GM21447 (cell line): ENCODE results near the gene HCRTR1.

Source experiments
- ATAC-seq: cut with Tn5 transposase; IDR thresholded peaks from one replicate; pipeline ENCODE4 v1.9.1; 2021; ENCODE audit not compliant: unreplicated experiment

Gene HCRTR1

DNA sequence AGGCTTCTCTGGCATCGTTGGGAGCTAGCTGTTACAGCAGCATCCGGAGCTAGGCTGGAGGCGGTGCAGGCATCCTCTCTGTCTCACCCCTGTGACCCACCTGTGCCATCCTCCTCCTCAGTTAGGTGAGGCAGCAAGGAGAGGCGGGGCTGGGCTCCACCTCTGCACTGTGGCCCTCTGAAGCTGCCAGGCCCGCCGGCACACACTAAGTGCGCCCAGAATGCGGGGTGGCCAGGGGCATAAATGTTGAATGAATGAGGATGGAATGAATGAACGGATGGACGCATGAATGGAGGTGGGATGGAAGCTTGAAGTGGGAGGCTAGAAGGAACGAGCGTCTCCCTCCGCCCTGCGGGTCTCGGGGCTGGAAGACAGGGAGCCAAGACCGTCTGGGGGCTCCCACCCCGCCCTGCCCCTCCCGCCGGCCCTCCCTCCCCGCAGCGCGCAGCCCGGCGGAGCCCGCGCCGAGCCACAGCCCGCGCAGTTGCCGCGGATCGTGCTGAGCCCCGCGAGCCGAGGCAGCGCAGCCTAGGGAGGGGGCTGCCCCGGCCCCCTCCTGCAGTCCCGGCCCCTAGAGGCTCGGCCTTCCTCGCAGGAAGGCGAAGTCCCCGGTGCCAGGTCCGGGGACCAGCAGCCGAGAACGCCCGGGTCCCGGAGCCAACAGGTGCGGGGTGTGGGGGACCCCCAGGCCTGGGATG is at the start of gene HCRTR1:
Gene HCRTR1, plus strand, starts transcription at position 472 of the 698 bp plus-strand sequence. CDS start 1,504 bp downstream, outside the sequence.
- ATAC-seq: no peak

DNA sequence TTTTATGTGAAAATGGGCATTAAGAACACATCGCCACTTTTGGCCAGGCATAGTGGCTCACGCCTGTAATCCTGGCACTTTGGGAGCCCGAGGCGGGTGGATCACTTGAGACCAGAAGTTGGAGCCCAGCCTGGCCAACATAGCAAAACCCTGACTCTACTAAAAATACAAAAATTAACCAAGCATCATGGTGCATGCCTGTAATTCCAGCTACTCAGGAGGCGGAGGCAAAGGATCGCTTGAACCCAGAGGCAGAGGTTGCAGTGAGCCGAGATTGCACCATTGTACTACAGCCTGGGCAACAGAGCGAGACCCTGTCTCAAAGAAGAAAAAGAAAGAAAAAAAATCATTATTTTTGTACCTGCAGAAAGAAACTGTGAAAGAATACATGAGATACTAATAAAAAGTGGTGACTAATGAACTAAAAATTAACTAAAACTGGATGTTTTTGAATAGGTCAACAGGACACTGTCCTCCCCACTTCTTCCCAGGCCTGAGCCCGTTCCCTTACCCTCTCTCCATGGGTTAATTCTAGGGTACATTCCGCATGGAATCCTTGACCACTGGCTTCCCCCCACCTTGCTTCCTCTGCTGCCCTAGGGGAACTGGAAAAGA is 49.4 kb upstream of the HCRTR1 start:
- no peak for ATAC-seq

DNA sequence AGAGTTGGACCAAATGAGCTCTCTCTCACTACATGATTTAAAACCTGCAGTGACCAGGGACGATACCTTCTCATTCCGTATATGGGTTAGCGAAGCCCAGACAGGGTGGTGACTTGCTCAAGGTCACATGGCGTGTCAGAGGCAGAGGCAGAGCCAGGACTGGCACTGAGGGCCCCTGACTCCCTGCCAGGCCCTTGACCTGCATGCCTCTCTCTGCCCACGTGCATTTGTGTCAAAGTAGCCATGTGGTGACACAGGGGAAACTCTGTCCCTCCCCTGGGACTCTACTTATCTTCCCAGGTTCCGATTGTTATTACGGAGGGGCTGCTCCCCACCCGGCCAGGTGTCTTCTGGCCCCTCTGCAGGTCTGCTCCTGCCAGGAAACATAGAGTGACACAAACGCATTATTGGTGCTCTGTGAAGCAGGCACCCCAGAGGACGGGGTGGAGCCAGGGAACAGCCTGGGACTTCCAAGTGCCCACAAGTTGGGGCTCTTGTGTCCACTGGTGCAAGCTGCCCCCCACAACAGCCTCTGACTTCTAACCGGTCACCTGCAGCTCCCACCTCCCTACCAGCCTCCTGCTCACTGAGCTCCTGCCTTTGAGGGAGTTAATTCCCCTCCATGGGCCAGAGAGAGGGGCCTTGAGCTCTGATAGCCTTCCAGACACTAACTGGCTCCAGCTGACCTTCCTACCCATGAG is 48.4 kb upstream of the HCRTR1 start:
- no peak for ATAC-seq

DNA sequence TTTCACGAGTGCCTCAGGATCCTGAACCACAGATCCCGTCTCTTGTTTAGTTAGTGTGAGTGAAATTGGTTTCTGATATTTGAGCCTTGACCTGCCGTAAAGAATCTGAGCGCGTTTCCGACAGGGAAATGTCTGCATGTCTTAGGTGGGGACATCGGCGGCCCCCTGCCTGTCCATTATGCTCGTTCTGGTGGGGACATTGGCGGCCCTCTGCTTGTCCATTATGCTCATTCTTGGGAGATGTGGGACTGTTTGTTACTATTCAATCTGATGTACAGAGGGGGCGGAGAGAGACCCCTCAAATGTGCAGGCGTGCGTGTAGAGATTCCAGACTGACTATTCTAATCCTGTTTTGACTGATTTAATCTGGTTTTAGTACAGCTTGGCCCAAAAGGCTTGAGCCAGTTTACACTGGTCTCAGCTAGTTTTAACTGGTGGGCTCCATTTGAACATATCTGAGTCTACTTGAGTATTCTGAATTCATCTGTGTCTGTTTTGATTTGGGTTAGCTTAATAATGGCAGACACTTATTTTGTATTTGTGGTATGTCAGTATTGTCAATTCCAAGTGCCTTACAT is 47.8 kb upstream of the HCRTR1 start:
- no peak for ATAC-seq

DNA sequence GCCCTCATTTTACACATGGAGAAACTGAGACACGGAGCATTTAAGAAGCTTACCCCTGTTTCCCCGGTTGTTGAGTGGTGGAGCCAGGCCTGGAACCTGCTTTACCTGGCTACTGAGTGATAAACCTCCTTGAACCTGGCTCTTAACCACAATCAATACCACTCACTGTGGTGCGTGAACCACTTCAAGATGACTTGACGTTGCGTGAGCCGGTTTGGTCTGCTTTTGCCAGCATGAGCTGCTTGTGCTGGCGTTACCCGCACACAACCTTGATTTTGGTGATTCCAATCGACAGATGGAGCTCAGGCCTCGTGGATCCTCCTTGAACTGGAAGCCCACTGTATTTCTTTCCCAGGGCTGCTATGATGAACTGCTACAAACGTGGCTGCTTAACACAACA is 47.3 kb upstream of the HCRTR1 start:
- no peak for ATAC-seq

DNA sequence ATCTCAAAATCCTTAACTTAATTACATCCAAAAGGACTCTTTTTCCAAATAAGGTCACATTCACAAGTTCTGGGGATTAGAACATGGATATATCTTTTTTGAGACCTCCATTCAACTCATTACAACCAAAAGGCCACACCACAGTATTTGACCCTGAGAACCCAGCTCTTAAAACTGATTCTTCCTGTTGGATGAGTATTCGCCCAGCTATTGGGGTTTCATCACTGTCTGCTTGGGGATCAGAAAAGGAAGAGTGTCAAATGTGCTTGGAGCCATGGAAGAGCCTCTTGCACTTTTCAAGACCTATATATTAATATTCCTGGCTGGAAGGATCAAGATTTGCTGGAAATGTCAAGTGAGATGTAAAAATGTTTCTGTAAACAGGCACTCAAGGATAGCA is 46.6 kb upstream of the HCRTR1 start:
- no peak for ATAC-seq

DNA sequence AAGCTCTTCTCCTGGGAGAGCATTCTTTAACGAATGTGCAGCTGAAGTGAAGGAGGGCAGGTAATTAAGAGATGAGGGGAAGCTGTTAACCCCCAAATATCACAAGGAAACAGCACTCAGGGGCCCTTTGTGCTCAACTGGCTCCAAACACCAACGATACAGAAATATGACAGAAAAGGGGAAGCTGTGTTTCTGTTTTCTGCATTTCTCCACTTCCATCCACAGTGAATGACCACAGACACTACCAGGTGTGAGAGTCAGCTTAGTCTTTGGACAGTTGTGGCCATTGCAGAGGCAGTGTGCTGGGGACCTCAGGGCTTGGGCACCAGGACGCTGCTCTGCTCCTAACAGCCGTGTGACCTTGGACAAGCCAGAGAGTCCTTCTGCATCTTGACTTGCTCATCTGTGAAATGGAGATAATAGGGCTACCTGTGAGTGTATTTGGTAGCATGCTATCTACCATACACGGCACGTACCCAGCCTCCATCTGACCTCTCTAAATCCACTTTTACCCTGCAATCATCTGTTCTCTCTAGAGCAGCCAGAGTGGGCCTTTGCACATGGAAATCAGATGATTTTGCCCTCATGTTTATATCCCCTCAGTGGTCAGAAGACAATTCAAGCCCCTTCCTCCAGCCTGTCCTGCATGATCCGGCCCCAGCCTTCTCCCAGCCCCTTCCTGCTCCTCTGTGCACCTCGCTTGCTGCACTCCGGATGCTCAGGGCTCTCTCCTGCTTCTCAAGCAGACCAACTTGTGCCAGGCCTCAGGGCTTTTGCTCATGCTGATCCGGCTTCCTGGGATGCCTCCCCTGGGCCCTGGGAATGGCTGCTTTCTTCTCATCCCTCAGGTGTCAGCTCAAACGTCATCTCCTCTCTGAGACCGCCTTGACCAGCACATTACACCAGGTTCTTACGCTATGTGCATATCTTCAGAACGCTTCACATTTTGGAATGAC is 45.9 kb upstream of the HCRTR1 start:
- ATAC-seq: no peak

DNA sequence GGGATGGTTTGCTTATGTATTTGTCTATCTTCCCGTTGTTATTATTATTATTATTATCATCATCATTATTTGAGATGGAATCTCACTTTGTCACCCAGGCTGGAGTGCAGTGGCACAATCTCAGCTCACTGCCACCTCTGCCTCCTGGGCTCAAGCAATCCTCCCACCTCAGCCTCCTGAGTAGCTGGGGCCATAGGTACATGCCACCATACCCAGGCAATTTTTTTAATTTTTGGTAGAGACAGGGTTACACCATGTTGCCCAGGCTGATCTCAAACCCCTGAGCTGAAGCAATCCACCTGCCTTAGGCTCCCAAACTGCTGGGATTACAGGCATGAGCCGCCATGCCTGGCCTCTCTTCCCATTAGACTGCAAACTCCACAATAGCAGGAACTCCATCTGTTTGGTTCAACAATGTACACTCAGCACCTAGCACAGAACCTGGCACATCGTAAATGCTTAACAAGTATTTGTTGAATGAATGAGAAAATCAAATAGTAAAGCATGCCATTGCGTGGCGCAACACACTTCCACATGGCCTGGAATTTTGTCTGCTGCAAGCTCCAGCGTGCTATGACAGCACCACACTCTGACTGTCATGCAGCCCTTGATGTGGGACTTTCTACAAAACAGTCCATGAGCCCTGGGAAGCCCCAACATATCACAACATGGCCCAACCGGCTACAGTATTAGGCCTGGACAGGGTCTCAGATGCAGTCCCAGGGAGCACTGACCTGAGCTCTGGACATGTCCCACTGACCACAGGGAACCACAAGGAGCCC is 45.0 kb upstream of the HCRTR1 start:
- ATAC-seq: no peak

DNA sequence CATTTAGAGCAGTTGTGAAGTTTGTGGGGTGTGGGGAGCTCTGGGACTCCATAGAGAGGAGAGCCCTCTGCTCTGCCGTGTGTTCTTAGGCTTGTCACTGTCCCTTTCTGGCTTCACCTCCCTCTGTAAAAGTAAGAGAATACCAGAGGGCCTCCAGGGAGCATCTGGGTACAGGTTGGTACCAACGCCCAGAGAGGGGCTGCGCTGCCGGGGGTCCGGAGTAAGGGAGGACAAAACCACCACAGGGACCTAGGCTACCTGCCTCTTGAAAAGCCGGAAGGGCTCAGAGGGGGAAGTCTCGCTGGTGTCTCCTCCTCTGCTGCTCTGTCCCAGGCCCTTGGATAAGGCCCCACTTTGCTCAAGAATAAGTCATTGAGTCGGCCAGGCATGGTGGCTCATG is 44.2 kb upstream of the HCRTR1 start:
- no peak for ATAC-seq

DNA sequence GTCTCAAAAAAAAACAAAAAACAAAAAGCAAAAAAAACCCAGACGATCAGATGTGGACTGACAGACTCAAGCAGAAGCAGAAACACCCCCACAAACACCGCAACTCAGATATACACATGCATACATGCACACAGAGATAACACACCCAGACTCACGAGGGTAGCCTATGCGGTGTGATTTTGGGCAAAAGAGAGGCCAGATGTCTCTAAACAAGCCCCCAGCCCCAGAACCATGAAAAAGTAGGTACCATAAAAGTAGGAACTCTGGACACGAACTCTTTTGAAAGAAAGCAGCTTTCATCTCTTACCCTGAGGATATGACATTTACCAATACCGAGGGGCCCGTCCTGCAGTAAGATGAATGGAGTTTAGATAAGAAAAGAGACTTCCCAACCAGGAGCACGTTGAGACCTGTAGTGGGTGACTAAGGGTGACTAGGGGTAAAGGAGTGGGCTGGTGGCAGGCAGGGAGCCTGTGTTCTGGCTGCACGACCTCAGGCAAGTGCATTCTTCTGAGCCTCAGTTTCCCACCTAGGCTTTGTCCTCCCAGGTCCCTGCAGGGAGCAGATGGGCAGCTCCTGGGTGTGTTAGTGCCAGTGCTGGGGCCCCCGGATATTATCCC is 42.6 kb upstream of the HCRTR1 start:
- no peak for ATAC-seq

DNA sequence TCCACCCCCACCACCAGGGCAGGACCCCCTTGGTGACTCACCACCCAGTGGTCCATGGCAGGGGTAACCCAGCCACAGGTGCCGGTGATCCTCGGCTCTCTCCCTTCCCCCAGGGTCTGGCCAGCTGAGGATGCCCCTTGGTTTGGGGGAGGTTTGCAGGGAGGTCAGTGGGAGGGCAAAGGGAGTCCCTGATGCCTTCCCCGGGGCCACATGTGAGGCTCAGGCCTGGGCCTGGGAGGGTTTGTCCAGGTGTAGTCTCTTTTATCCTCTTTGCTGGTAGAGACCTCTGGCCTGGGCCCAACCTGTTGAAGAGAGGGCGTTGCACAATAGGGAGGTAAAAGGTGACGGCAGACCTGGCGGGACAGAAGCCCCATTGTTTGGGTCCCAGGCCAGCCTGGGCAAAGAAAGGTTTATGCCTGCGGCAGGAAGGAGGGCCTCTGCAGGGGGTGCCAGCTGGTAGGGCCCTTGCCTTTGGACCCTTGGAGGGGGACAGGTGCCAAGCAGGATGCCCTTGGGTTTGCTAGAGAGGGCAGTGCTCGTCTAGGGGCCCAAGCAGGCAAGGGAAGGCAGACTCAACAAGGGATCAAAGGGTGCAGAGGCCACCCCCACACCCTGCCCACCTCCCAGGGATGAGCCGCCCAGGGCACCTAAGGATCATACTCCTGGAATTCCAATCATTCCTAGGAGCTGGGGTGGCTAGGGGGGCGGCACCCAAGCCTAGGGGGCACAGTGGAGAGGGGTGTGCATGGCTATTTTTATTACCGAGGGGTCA is 41.9 kb upstream of the HCRTR1 start:
- ATAC-seq: no peak

DNA sequence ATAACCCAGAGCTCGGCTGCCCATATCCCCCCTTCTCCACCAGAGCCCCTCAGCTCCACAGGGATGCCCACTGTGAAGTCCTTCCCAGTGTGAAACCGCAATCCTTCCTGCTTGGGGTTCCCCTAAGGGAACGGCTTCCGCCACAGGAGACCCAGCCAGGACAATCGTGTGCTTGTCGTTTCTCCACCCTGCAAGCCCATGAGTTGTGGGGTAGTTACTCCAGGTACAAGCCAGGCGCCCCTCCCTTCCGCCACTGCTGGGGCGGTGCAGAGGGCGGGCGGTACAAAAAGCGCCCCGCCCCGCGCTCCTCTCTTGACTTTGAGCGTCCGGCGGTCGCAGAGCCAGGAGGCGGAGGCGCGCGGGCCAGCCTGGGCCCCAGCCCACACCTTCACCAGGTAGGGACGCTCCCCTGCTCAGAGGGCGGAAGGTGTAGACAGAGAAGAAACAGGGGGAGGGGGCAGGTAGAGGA is 41.3 kb upstream of the HCRTR1 start, which contains the start of gene TINAGL1:
Gene TINAGL1, plus strand, starts transcription at position 315 of the 469 bp plus-strand sequence. CDS start 634 bp downstream, outside the sequence.
- ATAC-seq: no peak

DNA sequence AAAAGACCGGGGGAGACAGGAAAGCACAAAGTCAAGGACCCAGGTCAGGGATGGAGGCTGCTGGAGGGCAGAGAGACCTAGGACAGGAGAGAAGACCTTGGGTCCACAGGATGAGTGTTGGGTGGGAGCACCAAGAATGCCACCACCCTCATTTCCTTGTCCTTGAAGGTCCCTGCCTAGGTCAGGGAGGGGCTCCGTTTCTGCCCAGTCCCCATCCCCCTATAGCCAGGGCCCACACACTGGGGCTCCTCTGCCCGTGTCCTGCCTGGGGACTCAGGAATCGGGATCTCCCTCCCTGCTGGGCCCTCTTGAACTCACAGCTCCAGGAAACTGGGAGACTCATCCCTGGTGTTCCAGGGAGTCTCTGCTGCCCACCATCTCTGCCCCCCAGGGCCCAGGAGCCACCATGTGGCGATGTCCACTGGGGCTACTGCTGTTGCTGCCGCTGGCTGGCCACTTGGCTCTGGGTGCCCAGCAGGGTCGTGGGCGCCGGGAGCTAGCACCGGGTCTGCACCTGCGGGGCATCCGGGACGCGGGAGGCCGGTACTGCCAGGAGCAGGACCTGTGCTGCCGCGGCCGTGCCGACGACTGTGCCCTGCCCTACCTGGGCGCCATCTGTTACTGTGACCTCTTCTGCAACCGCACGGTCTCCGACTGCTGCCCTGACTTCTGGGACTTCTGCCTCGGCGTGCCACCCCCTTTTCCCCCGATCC is 40.6 kb upstream of the HCRTR1 start:
- no peak for ATAC-seq

DNA sequence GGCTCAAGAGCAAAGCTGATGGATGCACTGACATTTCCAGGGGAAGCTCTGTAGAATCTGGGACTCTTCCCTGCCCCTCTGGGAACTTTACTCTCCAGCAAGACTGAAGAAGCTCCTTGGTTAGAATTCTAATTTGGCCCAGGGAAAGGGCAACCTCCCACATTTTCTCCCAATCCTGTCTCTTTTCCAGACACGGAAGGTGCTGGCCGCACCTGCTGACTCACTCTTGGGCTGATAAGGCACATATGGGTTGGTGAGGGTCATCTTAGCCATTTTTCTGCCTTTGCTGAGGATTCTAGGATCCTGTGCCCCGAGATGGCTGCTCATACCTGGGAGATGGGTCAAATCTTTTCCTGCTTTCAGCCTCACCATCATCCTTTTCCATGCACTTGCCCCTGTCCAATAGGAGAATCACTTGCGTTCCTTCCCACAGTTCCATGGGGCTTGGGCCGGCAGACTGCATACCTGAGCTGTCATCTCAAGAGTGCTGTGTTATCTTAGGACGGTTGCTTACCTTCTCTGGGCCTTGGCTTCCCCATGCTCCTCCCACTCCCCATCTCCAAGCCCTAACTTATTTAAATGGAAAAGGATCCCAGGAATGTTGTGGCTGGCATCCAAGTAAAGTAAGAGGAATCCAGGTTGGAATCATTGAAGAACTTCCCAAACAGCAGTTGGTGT is 39.8 kb upstream of the HCRTR1 start:
- ATAC-seq: no peak

DNA sequence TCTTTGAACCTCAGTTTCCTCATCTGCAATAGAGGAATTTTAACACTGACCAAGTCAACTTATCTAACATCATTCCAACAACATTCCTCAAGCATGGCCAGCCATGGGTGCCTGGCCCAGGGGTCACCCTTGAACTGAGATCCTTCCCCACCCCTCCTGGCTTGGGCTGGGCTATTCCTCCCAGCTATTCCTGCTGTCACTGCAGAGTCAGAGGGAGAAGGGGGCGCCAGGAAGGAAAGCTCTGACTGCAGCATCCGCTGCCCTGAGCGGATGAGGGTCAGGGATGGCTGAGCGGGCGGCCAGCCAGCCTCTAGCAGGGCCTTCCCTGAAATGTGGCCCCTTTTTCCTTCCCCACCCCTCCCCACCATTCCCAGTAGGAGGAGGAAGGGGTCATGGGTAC is 38.1 kb upstream of the HCRTR1 start:
- no peak for ATAC-seq

DNA sequence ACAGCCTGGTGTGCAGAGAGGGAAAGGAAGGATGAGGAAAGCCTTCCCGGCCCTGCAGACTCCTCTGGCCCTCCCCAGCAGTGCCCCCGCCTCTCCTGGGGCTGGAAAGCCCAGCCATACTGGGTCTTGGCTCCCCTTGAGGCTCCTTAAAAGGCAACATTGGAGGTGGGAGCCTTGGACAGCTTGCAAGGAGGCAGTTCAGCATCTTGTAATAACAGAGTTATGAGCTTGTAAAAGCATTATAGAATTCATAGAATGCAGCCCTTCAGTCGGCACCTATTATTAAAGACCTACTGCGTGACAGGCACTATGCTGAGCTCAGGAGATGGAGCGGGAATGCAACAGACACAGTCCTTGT is 37.0 kb upstream of the HCRTR1 start:
- no peak for ATAC-seq

DNA sequence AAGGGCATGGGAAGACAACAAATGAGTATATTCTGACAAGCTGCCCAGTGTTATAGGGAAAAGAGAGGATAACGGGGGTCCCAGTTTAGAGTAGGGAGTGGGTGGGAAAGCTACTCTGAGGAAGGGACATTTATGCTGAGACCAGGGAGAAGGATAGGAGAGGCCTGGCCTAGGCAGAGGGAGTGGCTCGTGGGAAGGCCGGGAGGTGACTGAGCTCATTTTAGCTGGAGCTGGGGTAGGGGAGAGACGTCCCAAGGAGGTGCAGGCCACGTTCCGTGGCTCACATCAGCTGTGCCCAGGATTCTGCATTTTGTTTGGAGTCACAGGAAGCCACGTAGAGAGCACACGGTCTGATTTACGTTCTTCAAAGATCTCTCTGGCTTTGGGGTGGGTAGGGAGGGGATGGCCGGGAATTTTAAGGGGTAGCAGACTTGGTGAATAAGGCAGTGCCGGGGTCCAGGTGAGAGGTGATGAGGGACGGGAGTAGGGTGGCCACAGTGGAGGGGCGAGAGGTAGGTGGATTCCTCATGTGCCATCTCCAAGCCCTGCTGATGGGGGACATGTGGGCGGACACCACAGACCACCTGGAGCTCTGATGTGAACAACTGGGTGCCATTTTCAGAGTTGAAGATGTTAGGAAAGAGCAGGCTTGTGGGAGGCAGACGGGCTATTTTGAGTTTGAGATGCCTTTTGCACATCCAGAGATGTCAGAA is 36.4 kb upstream of the HCRTR1 start:
- ATAC-seq: no peak
